Fibroblast of pulmonary artery (primary cell): ENCODE measurements around the gene IMPG2.
A peak's percentile ranks its signal among the peaks of the same experiment; 100 is the strongest.

ENCODE experiments used
- DNase-seq: peaks from one replicate; pipeline ENCODE4 v3.0.0-alpha.2; 2010; ENCODE audit warnings: low read depth
- H3K4me3 ChIP-seq: replicated peaks from 2 replicates; pipeline ENCODE4 v1.5.1; 2011; ENCODE audit warnings: low read depth, mild to moderate bottlenecking, control low read depth, low read length, moderate library complexity
- CTCF ChIP-seq: IDR thresholded peaks from 2 replicates; pipeline ENCODE4 v1.5.1; 2011; ENCODE audit warnings: mild to moderate bottlenecking, control low read depth, low read length, inconsistent platforms; ENCODE audit errors: missing control alignments

IMPG2 gene

DNA sequence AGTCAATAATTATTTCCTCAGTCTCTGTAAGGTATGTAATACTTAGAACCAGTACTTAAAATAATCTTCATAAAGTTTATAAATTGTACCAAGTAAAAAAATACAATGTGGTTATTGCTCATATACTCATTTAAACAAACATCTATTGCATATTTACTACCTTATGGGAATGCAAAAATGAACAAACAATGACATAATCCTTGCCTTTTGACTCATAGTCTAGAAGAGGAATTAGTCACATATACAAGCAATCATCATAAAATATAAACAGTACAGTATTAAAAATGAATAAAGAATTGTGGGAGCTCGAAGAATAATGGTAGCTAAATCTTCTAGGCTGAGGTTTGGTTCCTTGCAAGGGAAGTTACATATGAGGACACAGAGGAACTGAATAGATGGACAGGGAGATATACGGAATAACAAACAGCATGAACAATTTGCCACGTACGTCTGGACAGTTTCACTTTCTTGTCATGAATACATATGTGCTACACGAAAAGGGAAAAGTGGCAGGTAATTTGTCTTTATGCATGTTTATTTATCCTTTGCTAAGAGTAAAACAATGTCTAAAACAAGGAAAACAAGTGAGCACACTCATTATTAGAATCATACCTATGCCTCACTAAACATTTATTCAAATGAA, 17.2 kb downstream of the IMPG2 start:
- no peak overlapping the region for H3K4me3 ChIP-seq
- peak; percentile 9 for DNase-seq
- no peak for TF ChIP-seq CTCF

- no peak overlapping the region for H3K4me3 ChIP-seq
- DNase-seq, result no peak
- TF ChIP-seq CTCF, result no peak
These were observed 20.3 kb downstream of the IMPG2 start for GRCh38 chr3:101300073-101300472.

GRCh38 chr3:101292027-101292426, 28.3 kb downstream of the IMPG2 start:
- DNase-seq, result no peak
- no peak overlapping the region for H3K4me3 ChIP-seq
- TF ChIP-seq CTCF, result no peak

DNA sequence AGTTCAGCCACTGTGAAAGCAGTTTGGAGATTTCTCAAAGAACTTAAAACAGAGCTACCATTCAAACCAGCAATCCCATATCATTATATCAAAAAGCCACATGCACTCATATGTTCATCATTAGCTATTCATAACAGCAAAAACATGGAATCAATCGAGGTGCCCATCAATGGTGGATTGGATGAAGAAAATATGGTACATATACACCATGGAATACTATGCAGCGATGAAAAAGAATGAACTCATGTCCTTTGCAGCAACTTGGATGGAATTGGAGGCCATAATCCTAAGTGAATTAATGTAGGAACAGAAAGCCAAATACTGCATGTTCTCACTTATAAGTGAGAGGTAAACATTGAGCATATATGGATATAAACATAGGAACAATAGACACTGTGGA, 32.1 kb downstream of the IMPG2 start:
- TF ChIP-seq CTCF, result no peak
- H3K4me3 ChIP-seq, result no peak overlapping the region
- DNase-seq, result no peak

DNA sequence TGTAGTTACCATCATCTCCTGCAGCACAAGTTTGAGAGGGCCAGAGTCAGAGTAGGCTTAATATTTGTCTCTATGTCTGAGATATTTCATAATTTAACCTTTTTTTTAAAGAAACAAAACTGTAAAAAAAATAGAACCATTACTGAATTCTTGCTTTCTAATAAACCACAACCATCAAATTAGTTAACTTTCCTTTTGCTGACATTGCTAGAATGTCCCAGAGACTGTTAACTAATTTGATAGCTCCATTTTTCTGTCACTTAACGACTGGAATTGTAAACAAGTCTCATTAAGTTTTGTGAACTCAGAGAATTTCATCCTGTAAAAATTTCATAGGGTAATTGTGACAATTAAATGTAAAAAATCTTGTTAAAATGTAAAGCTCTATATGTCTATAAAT, 35.6 kb downstream of the IMPG2 start:
- no peak for TF ChIP-seq CTCF
- H3K4me3 ChIP-seq, result no peak overlapping the region
- no peak for DNase-seq

GRCh38 chr3:101281521-101282030, 38.8 kb downstream of the IMPG2 start:
- TF ChIP-seq CTCF, result no peak
- DNase-seq, result no peak
- H3K4me3 ChIP-seq, result no peak overlapping the region

GRCh38 chr3:101279765-101280385, 40.5 kb downstream of the IMPG2 start:
- no peak for DNase-seq
- TF ChIP-seq CTCF, result no peak
- no peak overlapping the region for H3K4me3 ChIP-seq
